ENCODE results near the gene MAPK4.
A peak's percentile ranks its signal among the peaks of the same experiment; 100 is the strongest.
"Not testable (repeated sequence)": the region's sequence is repeated elsewhere in the genome, so short reads cannot be mapped to it uniquely, and the experiment has no call there.

The MAPK4 gene
- long read RNA-seq: 0 reads

GRCh38 chr18:50559752-50560680 is at the start of gene MAPK4:
Gene MAPK4, plus strand, starts transcription at chr18:50560087. Its CDS starts 103,872 bp downstream, at chr18:50663959.
- peaks cover 68% of the 10 kb centered on the region for H3K27me3 ChIP-seq (ENCODE audit: insufficient read depth, poor library complexity, severe bottlenecking)
- TF ChIP-seq, protein P1, sequence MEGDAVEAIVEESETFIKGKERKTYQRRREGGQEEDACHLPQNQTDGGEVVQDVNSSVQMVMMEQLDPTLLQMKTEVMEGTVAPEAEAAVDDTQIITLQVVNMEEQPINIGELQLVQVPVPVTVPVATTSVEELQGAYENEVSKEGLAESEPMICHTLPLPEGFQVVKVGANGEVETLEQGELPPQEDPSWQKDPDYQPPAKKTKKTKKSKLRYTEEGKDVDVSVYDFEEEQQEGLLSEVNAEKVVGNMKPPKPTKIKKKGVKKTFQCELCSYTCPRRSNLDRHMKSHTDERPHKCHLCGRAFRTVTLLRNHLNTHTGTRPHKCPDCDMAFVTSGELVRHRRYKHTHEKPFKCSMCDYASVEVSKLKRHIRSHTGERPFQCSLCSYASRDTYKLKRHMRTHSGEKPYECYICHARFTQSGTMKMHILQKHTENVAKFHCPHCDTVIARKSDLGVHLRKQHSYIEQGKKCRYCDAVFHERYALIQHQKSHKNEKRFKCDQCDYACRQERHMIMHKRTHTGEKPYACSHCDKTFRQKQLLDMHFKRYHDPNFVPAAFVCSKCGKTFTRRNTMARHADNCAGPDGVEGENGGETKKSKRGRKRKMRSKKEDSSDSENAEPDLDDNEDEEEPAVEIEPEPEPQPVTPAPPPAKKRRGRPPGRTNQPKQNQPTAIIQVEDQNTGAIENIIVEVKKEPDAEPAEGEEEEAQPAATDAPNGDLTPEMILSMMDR (IDR thresholded peaks at IDR 0.05; ENCODE audit: insufficient read depth, low read length): no peak
- TF ChIP-seq POLR2AphosphoS5 (IDR thresholded peaks at IDR 0.05; ENCODE audit: low read depth): no peak
- TF ChIP-seq, protein P2, sequence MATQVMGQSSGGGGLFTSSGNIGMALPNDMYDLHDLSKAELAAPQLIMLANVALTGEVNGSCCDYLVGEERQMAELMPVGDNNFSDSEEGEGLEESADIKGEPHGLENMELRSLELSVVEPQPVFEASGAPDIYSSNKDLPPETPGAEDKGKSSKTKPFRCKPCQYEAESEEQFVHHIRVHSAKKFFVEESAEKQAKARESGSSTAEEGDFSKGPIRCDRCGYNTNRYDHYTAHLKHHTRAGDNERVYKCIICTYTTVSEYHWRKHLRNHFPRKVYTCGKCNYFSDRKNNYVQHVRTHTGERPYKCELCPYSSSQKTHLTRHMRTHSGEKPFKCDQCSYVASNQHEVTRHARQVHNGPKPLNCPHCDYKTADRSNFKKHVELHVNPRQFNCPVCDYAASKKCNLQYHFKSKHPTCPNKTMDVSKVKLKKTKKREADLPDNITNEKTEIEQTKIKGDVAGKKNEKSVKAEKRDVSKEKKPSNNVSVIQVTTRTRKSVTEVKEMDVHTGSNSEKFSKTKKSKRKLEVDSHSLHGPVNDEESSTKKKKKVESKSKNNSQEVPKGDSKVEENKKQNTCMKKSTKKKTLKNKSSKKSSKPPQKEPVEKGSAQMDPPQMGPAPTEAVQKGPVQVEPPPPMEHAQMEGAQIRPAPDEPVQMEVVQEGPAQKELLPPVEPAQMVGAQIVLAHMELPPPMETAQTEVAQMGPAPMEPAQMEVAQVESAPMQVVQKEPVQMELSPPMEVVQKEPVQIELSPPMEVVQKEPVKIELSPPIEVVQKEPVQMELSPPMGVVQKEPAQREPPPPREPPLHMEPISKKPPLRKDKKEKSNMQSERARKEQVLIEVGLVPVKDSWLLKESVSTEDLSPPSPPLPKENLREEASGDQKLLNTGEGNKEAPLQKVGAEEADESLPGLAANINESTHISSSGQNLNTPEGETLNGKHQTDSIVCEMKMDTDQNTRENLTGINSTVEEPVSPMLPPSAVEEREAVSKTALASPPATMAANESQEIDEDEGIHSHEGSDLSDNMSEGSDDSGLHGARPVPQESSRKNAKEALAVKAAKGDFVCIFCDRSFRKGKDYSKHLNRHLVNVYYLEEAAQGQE (IDR thresholded peaks at IDR 0.05; ENCODE audit: insufficient replicate concordance, low read depth): no peak
- no peak for TF ChIP-seq GABPA (IDR thresholded peaks at IDR 0.05; ENCODE audit: low read depth)
- no peak for TF ChIP-seq SPI1 (IDR thresholded peaks at IDR 0.05; ENCODE audit: borderline replicate concordance, low read depth)
- peak in 1 of 2 experiments; percentile 13 for DNase-seq (ENCODE audit: low read depth in 1 of 2, low spot score in 1 of 2)

GRCh38 chr18:50517277-50517676 is 42.6 kb upstream of the MAPK4 start:
- not testable (repeated sequence) for H3K4me3 ChIP-seq (replicated peaks; ENCODE audit: insufficient read depth, low read length); H3K27ac ChIP-seq (replicated peaks); H3K27me3 ChIP-seq (ENCODE audit: insufficient read depth, poor library complexity, severe bottlenecking)
- TF ChIP-seq SPI1 (IDR thresholded peaks at IDR 0.05; ENCODE audit: borderline replicate concordance, low read depth): peak; percentile 85
- DNase-seq (ENCODE audit: low read depth in 1 of 2, low spot score in 1 of 2): peak; percentile 49 to 52

More at GRCh38 chr18:50559752-50560680, at the start of gene MAPK4:
- Histone ChIP-seq H3K4me3 (replicated peaks; ENCODE audit: insufficient read depth, low read length) (peak within 1 kb of the TSS; percentile 40), H3K27ac (replicated peaks) (no peak within 1 kb of the TSS)

GRCh38 chr18:50518787-50519546 is 40.9 kb upstream of the MAPK4 start:
- Histone ChIP-seq H3K4me3 (replicated peaks; ENCODE audit: insufficient read depth, low read length) (no peak overlapping the region), H3K27me3 (ENCODE audit: insufficient read depth, poor library complexity, severe bottlenecking) (no peaks in the 10 kb centered on the region), H3K27ac (replicated peaks) (no peak overlapping the region)
- DNase-seq (ENCODE audit: low read depth in 1 of 2, low spot score in 1 of 2): peak in 1 of 2 experiments; percentile 33
- TF ChIP-seq POLR2AphosphoS5 (IDR thresholded peaks at IDR 0.05; ENCODE audit: low read depth) (no peak), GABPA (IDR thresholded peaks at IDR 0.05; ENCODE audit: low read depth) (no peak), SPI1 (IDR thresholded peaks at IDR 0.05; ENCODE audit: borderline replicate concordance, low read depth) (no peak)
- TF ChIP-seq, protein P1 (IDR thresholded peaks at IDR 0.05; ENCODE audit: insufficient read depth, low read length): no peak
- TF ChIP-seq, protein P2 (IDR thresholded peaks at IDR 0.05; ENCODE audit: insufficient replicate concordance, low read depth): no peak

DNA sequence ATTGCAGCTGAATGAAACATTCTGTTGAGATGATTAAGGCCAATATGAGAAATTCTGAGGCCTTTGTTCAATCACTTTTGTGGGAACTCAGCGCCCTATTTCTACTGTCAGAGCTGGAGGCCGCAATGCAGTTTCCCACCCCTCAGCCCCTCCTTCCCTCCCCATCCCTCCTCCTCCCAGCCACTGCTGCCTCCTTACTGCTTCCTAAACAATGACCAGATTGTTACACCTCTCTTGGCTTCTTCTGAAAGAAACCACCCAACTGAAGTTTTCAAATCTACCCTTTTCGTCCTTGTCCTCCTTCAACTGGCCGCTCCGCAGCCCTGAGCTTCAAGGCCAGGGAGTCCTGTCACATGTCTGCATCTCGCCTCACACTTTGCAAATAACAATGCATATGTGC is 36.7 kb upstream of the MAPK4 start:
- TF ChIP-seq, protein P1 (IDR thresholded peaks at IDR 0.05; ENCODE audit: insufficient read depth, low read length): no peak
- TF ChIP-seq POLR2AphosphoS5 (IDR thresholded peaks at IDR 0.05; ENCODE audit: low read depth): no peak
- no peak for TF ChIP-seq GABPA (IDR thresholded peaks at IDR 0.05; ENCODE audit: low read depth)
- no peak for TF ChIP-seq SPI1 (IDR thresholded peaks at IDR 0.05; ENCODE audit: borderline replicate concordance, low read depth)
- TF ChIP-seq, protein P2 (IDR thresholded peaks at IDR 0.05; ENCODE audit: insufficient replicate concordance, low read depth): no peak
- H3K27ac ChIP-seq (replicated peaks): no peak overlapping the region
- H3K4me3 ChIP-seq (replicated peaks; ENCODE audit: insufficient read depth, low read length): no peak overlapping the region
- DNase-seq (ENCODE audit: low read depth in 1 of 2, low spot score in 1 of 2): no peak
- peaks cover 13% of the 10 kb centered on the region for H3K27me3 ChIP-seq (ENCODE audit: insufficient read depth, poor library complexity, severe bottlenecking)
